Fibroblast of mammary gland (primary cell): ENCODE results near the gene NKX3-2.

Source experiments
- DNase-seq: peaks from one replicate; pipeline ENCODE4 v3.0.0-alpha.2; 2010; ENCODE audit warnings: low read depth
- H3K4me3 ChIP-seq: 2 replicates; pipeline ENCODE4 v1.5.1; 2011; ENCODE audit warnings: low read depth, mild to moderate bottlenecking, low read length, moderate library complexity; ENCODE audit not compliant: control insufficient read depth
- TF ChIP-seq, protein P1 (sequence below): conservative IDR thresholded peaks from 2 replicates; pipeline ENCODE4 v1.5.1; 2011; ENCODE audit warnings: low read depth, low read length, inconsistent platforms; ENCODE audit not compliant: control insufficient read depth, insufficient read depth

The NKX3-2 gene

GRCh38 chr4:13558881-13559280 is 14.6 kb upstream of the NKX3-2 start:
- TF ChIP-seq, protein P1, sequence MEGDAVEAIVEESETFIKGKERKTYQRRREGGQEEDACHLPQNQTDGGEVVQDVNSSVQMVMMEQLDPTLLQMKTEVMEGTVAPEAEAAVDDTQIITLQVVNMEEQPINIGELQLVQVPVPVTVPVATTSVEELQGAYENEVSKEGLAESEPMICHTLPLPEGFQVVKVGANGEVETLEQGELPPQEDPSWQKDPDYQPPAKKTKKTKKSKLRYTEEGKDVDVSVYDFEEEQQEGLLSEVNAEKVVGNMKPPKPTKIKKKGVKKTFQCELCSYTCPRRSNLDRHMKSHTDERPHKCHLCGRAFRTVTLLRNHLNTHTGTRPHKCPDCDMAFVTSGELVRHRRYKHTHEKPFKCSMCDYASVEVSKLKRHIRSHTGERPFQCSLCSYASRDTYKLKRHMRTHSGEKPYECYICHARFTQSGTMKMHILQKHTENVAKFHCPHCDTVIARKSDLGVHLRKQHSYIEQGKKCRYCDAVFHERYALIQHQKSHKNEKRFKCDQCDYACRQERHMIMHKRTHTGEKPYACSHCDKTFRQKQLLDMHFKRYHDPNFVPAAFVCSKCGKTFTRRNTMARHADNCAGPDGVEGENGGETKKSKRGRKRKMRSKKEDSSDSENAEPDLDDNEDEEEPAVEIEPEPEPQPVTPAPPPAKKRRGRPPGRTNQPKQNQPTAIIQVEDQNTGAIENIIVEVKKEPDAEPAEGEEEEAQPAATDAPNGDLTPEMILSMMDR: no peak
- H3K4me3 ChIP-seq: no peak overlapping the region
- DNase-seq: peak; percentile 38

- no peak for DNase-seq
- TF ChIP-seq, protein P1: no peak
These were observed 11.0 kb upstream of the NKX3-2 start for GRCh38 chr4:13555325-13555724.

GRCh38 chr4:13553081-13553480 is 8.8 kb upstream of the NKX3-2 start:
- no peak for DNase-seq
- H3K4me3 ChIP-seq: no peak overlapping the region
- TF ChIP-seq, protein P1: no peak

More at GRCh38 chr4:13555325-13555724, 11.0 kb upstream of the NKX3-2 start:
- no peak overlapping the region for H3K4me3 ChIP-seq

DNA sequence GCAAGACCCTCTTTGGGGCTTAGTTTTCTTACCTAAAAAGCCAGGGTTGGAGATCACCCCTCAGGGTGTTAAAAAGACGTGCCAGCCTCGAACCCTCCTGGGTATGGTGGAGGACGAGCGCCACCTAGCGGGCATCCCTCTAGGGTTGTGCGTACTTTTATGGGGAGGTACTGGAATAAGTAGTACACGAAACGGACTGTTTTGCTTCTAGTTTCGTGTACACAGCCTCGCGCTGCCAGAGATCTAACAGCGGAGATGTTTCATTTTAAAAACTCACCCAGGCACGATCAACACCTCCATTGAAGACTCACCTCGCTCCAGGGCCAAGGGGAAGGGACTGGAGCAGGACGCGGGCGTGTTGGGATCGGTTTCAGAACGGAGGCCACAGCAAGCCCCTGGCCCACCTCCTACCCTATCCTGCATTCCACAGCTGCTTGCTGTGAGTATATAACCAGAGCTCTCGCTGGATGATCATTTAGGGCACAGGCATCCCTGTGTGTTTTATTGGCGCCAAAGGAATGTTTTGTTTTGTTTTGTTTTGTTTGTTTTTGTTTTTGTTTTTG is 4.8 kb upstream of the NKX3-2 start:
- peak overlapping the region; percentile 42 for H3K4me3 ChIP-seq
- peak; percentile 78 for DNase-seq
- TF ChIP-seq, protein P1: peak; percentile 82

GRCh38 chr4:13548059-13548983 is 4.0 kb upstream of the NKX3-2 start:
- H3K4me3 ChIP-seq: no peak overlapping the region
- no peak for DNase-seq
- TF ChIP-seq, protein P1: no peak

DNA sequence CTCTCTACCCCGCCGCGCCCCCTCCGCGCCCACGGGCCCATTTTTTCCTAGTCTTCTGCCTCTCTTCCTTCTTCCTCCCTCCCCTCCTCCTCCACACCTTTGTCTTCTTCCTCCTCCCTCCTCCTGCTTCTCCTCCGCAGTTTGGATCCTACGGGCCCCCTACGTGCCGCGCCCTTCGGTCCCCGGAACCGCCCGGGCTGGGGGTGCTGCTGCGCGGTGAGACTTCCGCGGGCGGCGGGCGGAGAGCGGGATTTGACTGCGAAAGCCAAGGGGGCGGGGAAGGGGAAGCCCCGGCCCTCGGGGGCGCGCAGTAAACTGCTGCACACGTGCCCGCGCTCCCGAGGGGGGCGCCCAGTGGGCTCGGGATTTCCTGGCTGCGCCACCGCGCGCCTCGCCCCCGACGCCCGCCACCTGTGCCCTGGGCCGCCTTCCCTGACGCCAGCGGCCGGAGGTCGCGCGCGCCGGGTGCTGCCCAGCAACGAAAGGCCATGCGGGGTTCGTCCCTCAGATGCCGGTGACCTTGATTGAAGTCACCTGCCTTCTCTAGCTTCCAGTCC is 3.3 kb upstream of the NKX3-2 start:
- TF ChIP-seq, protein P1: no peak
- DNase-seq: no peak
- H3K4me3 ChIP-seq: no peak overlapping the region
